DMS 273 treated with DMSO at 0.1 percent for 48 hours (cell line): ENCODE measurements around the gene PAPSS1.

ENCODE experiments used
- DNase-seq: peaks from one replicate; lab custom pipeline; 2025; lab: John Stamatoyannopoulos, UW

PAPSS1 gene

DNA sequence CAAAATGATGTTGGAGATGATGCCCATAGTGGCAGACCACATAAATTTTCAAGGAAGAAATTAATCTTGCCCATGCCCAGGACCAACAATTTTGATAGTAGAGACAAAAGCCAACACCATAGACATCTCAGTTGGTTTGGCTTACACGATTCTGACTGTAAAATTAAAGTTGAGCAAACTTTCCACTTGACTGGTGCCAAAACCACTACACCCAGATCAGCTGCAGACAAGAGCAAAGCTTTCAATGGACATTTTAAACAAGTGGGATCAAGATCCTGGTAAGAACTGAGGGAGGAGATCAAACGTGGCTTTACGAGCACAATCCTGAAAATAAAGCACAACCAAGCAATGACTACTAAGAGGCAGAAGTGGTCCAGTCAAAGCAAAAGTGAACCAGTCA lies 90.7 kb downstream of the PAPSS1 start:
- no peak for DNase-seq

DNA sequence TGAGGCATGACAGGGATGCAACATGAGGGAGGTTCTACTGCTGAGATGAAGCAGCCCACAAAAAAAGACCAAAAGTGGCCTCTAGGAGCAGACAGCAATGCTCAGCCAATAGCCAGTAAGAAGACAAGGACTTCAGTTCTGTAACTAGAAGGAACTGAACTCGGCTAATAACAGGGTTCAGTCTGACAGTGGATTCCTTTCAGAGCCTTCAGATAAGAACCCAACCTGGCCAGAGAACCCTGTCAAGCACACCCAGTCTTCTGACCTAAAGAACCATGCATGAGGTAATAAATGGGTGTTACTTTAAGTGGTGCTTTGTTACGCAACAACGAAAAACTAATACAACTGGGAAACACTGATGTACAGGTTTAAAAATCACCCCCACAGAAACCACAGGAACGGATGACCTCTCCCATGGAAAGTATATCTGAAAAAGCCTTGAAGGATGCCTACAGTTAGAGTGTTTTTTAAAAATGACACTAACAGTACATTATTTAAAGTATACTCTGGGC lies 94.6 kb downstream of the PAPSS1 start:
- DNase-seq, result no peak

DNA sequence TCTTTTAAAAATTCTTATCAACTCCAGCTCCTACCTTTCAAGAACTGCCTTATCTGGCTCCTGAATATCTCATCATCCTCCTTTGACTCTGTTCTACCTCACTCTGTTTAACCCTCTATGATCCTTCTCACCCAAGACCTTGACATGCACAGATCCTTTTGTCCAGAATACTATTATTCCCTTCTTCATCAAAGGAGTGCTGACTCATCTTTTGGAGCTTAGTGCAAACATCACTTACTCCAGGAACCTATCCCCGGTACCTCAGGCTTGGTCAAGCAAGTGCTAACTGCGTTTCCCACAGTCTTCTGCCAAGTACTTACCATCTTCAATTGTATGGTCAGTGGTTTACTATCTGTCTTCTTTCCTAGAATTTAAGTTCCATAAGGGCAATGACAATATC lies 96.0 kb downstream of the PAPSS1 start:
- no peak for DNase-seq

DNA sequence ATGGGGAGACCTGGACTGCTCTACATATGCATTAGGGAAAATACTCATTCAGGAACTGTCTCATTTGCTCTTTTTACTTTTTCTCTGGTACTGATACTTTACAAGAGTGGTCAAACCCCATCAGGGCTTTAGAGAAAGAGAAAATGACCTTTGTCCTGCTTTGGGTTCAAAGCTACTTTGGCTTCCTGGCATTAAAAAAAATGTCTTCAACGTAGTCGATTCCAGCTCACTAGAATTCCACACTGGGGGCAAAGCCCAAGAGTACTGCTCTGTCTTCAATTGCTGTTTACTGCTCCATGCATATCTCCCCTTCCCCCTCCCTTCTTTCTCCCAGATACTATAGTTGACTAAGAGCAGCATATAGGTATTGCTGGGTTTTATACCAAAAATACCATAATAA lies 98.0 kb downstream of the PAPSS1 start:
- no peak for DNase-seq

DNA sequence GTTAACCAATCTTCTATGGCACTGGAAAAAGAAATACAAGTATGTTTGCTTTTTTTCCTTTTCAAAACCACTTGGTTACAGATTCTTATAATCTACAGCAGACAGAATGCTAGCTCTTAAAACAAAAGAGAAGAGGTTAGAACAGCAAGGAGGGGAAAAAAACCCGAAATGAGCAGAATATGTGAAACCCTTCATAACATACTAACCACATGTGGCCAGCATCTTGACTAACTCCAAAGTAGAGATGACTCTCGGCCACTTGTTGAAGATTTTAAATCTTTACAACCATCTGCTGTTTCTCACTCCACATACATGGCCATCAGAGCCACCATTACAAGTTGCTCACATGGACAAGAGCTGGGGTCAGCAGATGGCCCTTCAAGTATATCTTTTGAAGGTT lies 100.3 kb downstream of the PAPSS1 start:
- DNase-seq, result peak; percentile 5

DNA sequence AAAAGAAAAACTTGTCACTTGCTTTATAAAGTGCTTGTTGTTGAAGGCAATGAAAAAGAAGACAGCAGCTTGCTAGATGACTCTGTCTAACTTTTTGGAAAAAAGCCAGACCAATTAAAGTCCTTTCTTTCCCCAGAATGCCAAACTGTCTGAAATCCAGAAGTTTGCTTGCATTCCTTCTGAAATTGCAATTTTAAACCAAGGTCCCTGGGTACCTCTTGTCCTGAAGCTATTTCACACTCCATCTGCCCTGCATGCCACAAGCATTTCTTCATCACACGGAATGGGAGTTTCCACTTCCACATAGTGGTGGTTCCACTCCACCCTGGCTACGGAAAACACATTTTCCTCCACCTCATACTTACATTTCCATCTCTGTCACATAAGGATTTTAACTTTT lies 101.0 kb downstream of the PAPSS1 start:
- peak; percentile 7 for DNase-seq

DNA sequence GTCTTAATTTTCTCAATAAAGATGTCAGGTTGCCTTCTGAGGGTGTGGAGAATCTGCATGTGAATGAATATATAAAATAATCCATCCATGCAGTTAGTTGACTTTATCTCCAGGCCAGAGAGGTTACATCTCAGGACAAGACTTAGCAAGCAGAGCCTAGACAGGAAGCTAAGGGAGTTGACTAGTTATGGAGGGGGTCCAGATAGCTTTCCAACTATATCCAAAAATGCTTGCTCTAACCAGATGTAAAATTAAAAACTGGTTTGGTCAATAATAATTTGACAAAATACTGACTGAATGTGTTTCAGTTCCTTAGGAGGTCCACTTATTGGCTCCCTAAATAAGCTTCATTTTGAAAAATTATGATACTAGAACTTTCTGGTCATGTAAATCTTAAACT lies 101.4 kb downstream of the PAPSS1 start:
- DNase-seq, result no peak

DNA sequence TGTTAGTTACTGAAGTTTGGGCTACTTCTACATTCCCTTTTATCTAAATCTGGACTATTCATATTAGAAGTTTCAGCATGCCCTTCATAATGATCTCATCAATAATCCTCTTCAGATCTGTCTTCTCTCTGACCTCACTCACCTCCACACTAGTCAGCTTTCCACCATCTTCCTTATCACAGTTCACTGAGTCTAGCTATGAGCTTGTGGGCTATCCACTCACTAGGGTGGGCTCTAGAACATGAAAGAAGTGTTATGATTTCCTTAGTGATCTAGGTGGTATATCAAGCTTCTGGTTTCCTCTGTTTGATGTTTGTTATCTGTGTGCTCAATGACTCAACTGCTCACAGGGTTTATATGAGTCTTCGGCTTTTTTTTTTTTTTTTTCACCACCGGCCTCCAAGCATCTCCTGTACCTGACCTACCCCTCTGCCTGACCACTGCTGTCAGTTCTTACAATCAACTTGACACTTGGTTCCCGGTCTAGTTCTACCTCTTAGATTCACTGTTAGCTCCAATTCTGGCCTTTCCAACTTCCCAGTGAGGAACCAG lies 103.1 kb downstream of the PAPSS1 start:
- DNase-seq, result no peak

DNA sequence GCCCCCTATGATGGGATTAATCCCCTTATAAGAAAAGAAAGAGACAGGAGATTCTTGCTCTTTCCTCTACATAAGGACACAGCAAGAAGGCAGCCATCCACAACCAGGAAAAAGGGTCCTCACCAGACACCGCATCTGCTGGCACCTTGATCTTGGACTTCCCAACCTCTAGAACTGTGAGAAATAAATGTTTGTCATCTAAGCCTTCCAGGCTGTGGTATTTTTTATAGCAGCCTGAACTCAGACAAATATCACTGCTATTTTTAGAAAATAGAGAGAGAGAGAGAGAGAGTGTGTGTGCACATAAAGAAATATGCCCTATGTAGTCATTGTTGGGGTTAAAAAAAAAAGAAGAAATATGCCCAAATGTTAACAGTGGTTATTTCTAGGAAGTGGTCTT lies 104.2 kb downstream of the PAPSS1 start:
- no peak for DNase-seq

DNA sequence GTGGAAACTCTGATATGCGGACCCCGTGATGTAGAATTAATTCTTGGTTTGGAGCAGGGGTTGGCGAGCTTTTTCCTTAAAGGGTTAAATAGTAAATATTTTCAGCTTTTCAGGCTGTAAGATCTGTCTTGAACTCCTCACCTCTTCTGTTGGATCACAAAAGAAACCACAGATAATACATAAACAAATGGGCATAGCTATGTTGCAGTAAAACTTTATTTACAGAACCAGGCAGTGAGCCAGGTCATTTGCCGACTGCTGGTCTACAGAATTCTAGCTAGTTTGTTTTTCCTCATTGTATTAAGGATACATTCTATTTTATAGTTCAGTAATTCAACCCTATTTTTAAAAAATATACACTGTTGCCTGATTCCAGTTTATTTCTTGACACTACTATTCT lies 116.6 kb downstream of the PAPSS1 start:
- DNase-seq, result no peak

DNA sequence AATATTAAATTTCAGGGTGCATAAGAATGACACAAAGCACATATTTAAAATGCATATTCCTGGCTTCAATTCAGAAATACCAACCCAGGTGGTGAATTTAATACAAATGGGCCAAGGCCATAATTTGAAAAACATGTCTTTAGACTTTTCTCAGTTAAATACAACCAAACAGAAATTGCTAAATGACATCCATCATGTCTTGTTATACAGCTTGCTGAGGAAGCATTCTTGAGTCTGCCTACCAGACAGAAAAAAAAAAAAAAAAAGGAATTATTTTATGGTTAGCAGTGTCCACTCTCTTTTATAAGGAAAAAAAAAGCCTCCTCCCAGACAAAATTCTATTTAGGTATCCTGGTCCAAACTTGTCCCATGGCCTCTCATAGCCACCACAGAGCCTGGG lies 119.1 kb downstream of the PAPSS1 start:
- no peak for DNase-seq

DNA sequence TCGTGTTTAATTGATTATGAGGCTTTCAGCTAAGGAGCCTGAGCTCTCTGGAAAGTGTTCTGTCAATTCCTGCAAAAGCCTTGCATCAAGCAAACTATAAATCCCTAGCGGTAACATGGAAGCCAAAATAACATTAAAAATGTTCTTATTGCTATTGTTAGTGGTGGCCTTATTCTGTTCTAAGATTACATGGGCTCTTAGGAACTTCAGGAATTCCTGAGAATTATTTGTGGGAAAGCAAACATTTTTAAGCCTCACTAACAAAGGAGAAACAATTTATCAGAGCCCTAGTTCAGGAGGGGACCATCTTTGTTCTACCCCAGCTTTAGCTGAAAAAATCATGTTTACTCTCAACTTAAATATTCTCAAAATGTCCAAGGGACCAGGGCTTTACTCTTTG lies 119.6 kb downstream of the PAPSS1 start:
- no peak for DNase-seq

DNA sequence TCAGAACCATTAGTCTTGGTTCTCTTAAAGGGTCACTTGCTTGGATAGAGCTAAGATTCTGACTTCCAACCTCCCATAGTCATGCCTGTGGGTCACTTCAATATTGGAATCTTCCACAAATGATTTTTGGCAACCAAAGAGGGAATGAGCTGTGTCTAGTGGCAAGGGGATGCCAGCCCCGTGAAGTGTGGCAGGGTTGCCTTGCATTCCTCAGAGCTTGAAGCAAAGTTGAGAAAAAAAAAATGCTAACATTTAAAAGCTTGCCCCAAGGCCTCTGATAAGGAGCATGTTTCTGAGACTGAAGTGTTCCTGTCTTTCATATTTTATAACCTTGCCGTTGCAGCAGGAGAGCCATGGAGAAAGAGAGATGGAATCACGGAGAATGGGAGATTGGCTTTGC lies 120.2 kb downstream of the PAPSS1 start:
- DNase-seq, result no peak

DNA sequence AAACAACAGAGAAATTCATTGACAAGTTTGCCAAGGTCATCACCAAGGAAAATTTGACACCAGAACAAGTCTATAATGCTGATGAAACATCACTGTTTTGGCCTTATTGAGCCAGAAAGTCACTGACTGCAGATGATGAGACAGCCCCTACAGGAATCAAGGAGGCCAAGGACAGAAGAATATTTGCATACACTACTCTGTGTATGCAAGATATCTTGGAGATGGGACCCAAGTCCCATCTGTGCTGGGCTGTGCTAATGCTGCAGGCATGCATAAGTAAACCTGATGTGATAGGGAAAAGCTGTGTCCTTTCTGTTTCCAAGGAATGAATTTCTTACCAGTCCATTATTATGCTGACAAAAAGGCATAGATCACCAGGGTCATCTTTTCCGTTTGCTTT lies 126.8 kb downstream of the PAPSS1 start:
- no peak for DNase-seq

DNA sequence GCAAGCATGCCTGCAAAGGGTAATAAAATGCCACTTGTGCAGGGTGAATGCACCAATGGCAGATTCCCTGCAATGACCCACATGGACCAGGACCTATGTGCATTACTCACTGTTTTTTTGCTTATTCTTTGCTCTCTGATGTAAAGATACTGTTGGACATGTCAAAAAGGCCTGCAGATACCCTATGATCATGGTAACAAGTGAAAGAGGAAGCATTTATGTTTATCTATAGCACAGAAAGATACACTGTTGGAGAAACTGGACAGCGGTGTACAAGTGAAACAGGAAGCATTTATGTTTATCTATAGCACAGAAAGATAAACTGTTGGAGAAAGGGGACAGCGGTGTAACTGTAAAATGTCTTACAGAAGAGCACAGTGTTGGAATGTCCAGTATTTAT lies 127.5 kb downstream of the PAPSS1 start:
- no peak for DNase-seq

DNA sequence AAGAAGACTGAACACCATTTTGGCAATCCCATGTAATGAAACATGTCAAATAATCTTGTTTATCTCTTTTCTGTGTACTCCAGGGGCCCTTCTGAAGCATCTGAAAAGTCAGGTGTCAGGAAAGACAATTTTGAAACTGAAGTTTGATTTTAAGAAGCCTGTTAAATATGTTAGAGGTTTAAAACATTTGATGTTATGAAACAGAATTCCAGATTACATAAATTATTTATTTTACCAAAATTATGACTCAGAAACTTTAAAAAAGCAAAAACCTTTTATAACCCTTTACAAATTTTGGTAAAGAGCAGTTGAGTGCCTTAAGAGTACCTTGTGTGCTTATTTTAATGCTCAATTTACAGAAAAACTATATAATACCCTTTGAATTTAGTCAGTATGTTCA lies 130.8 kb downstream of the PAPSS1 start:
- no peak for DNase-seq

DNA sequence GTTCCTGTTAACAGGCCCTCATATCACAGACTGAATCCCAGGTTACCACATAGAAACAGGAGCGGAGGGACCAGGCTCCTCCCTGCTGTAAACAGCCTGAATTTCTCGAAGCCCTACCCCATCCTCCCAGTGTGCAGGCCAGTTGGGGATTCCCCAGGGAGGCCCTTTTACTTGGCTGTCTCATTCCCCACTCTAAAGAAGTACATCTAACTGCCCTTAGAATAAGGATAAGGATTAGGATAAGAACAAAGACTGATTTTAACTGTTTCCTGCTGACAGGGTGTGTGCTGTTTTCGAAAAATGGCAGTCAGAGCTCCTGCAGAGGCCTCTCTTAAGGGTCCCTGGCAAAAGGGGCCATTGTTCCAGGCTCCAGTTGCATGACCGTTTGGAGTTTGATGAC lies 133.7 kb downstream of the PAPSS1 start:
- DNase-seq, result no peak

DNA sequence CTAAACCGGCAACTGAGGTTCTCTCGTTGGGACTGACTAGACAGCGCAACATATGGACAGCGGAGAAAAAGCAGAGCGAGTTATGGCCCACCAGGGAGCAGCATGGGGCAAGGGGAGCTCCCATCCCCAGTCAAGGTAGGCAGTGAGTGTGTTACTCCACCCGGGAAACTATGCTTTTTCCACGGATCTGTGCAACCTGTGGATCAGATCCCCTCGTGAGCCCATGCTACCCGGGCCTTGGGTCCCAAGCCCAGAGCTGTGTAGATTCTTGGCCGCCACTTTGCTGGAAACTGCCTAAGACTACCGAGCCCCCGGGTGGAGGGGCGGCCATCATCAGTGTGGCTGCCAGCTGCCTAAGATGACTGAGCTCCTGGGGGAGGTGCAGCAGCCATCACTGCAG lies 140.9 kb downstream of the PAPSS1 start:
- peak; percentile 3 for DNase-seq

DNA sequence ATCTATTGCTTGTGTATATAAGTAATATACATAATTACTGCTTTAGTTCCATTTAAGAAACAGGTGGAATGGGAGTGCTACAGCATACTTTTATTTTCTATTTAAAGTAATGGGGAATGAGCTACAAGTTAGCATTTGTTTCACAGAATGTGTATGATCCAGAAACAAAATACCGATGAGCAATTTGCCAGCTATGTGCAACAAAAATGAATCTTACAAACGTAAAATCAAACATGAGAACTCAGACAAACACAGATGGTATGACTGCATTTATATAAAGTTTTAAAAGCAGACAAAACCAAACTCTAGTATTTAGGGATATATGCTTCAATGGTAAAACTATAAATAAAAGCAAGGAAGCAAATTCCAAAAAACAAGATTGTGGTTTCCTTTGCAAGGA lies 141.7 kb downstream of the PAPSS1 start:
- DNase-seq, result no peak

DNA sequence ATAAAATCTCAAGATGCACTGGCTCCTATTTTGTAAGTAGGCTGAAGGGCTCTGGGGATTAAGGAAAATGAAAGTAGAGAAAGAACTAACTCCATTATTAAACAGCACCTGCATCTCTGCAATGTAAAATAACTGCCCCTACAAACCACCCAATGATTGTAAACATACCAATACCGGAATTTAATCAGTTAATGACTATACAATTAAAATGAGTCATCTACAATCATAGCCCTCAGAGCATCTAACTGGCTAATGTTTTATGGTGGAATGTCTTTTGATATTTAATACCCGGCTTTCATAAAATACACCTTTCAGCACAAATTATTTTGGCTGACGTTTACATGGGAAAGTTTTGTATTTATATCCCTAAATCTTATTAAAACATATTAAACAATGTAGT lies 142.3 kb downstream of the PAPSS1 start:
- no peak for DNase-seq

DNA sequence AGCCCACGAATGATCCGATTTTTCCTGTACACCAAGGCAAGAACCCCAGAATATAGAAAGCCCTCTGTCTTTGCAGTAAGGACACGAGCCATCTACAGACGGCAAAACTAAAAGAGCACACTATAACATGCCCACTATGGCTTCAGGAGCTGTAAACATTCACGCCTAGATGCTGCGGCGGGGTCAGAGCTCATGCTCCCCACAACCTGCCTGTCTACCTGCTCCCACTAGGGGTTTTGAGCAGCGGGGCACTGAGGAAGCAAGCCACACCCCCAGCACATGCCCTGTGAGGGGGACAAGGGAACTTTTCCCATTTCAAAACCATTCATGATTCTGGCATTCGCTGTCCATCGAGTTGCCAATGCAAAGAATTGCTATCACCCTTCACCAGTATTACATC lies 144.8 kb downstream of the PAPSS1 start:
- no peak for DNase-seq

DNA sequence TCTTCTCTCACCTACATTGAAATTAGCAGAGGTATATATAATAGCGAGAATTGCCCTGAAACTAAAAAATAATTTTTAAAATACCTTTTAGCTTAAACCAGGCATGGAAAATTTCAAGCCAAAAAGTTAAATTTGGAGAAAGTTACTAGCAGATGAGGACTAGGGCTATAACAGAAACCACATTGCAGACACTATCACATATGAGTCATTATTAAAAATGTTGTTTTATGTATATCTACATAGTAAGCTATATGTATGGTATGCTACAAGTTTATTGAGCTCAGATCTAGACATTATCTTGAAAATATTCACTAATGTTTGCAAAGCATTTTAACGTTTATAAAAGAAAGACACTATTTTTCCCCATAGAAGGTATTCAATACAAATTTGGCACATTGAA lies 147.8 kb downstream of the PAPSS1 start:
- DNase-seq, result no peak

DNA sequence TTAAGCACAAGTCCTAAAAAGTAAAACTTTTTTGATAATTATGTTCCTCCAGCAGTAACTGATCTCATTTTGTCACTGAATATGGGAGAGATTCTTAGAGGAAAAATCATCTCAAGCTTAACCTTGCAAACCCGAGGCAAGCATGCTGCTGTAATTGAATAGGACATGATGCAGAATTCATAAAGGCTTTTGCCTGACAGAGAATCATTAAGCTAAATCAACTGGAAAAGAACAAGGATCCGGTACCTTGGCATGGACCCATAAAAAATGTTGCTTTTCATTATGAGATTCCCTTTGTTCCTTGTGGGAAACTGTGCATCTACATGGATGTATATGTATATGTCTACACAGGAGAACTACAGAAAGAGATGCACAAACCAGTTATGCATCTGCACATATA lies 149.1 kb downstream of the PAPSS1 start:
- DNase-seq, result no peak

DNA sequence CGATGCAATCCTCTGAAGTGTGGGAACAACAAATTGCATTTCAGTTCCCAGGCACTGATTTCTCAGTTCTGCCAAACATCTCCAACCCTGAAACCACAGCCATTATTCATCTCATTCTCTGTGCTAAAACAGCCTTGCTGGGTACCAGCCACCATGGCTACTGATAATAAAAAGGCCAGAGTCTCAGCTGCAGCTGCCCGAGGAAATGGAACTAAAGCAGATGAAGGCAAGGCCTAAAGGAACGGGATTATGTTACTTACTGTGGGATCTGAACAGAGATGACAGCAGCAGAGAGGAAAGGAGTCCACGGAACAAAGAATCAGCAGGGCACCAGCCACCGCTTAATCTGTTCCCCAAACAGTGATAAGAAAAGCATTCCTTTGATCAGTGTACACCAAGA lies 155.7 kb downstream of the PAPSS1 start:
- no peak for DNase-seq
